Psoas muscle (tissue), 8 donors: Measurements from ENCODE around the gene ARPC4. TPM values are rescaled to one million over a fixed set of nuclear protein-coding genes. Genes with fewer than 3 reads are reported as not detected.

Experiments
- ATAC-seq, 4 donors: fragments of 200-7000 bp; cut with Tn5 transposase; one replicate each; pipeline ENCODE4 v1.9.1; 2020; ENCODE audit warnings: moderate library complexity in 3 of 4, mild to moderate bottlenecking in 2 of 4
- DNase-seq, 2 donors: peaks; one replicate each; pipeline ENCODE4 v3.0.0-alpha.2; 2020
- H3K27ac ChIP-seq: fragments of 200-600 bp; one replicate; pipeline ENCODE4 v1.8.0; 2022
- H3K27me3 ChIP-seq, 3 donors: fragments of 200-600 bp in 1 of 3; one replicate each; pipeline versions ENCODE4 v1.6.1 to v1.8.0; 2013 to 2022; ENCODE audit warnings: low read length in 2 of 3, mild to moderate bottlenecking in 2 of 3, moderate library complexity in 1 of 3; ENCODE audit not compliant: insufficient read depth in 3 of 3
- H3K36me3 ChIP-seq, 2 donors: fragments of 200-600 bp in 1 of 2; one replicate each; pipeline versions ENCODE4 v1.6.1 to v1.8.0; 2013 to 2022; ENCODE audit warnings: low read depth in 1 of 2, mild to moderate bottlenecking in 1 of 2, moderate library complexity in 1 of 2; ENCODE audit not compliant: insufficient read depth in 1 of 2
- H3K4me1 ChIP-seq: fragments of 200-600 bp; one replicate; pipeline ENCODE4 v1.8.0; 2022
- H3K4me3 ChIP-seq: fragments of 200-600 bp; one replicate; pipeline ENCODE4 v1.8.0; 2022; ENCODE audit warnings: mild to moderate bottlenecking
- H3K9me3 ChIP-seq: fragments of 200-600 bp; one replicate; pipeline ENCODE4 v1.8.0; 2022
- CTCF ChIP-seq: fragments of 200-600 bp; IDR thresholded peaks from one replicate; pipeline ENCODE4 v1.8.0; 2022; ENCODE audit warnings: antibody characterized with exemption
- WGBS, 3 donors: extraction: QIAGEN DNeasy Blood & Tissue Kit; methylation state at CpG; one replicate each; pipeline versions ENCODE4 v1.1.6 to v1.1.7; 2013; 5-methylcytosine and 5-hydroxymethylcytosine counted together
- intact Hi-C, 2 donors: fragments of 100-400 bp; cut with DNase I; formaldehyde crosslinking; loops; one replicate each; pipeline versions ENCODE4 v1.11.0 to v1.14.2; 2022
- polyA plus RNA-seq, 3 donors: library from polyadenylated mRNA; stranded (reverse); fragments of 200-250 nt; gene quantifications; one replicate each; pipeline ENCODE4 v1.2.3, GENCODE V29; 2013
- total RNA-seq, 4 donors: library from RNA; stranded (reverse); fragmentation: NEBNext Ultra II Directional in 2 of 4; extraction: Animal tissue kit (Norgen Biotek cat#: 25700) in 2 of 4; gene quantifications; one replicate each; pipeline versions ENCODE4 v1.2.1 to v1.2.4, GENCODE V29; 2021 to 2023
- donor health status: healthy with polysubstance abuse.
- donor health status: DM: no; HTN: no; CAD: no; lungs with moderate emphysema.
- donor health status: Bipolar disorder and iron deficiency.
- donor health status: healthy.
- donor health status: DM: yes; HTN: yes; CAD: no.
- donor health status: DM: no; HTN: no; CAD: no.
- donor health status: DM: no; HTN: no; CAD: no.
- donor health status: DM: yes; HTN: yes; CAD: no.

ARPC4 gene
- total and polyA plus RNA-seq, 7 donors, result 53.9 to 155 (median 89.6) TPM

- Histone ChIP-seq H3K36me3 (peaks cover 20 to 78% of the 10 kb centered on the region in 2 donors), H3K27ac (no peak overlapping the region), H3K9me3 (no peaks in the 10 kb centered on the region), H3K4me1 (peaks cover 17% of the 10 kb centered on the region), H3K4me3 (no peak overlapping the region), H3K27me3 (no peaks in the 10 kb centered on the region)
- 80 to 87% (median 84%) methylated on average over 5 of the region's 5 CpGs for WGBS, 3 donors
- no peak for TF ChIP-seq CTCF
- no peak for ATAC-seq
- intact Hi-C loops, result no loop called here
- no peak for DNase-seq
These were observed 46.6 kb upstream of the ARPC4 start for GRCh38 chr3:9746330-9746729.

- H3K27me3 ChIP-seq, result no peaks in the 10 kb centered on the region
- H3K4me3 ChIP-seq, result no peak overlapping the region
- 91 to 95% (median 92%) methylated on average over 7 to 8 of the region's 8 CpGs for WGBS, 3 donors
- H3K27ac ChIP-seq, result no peak overlapping the region
- no peaks in the 10 kb centered on the region for H3K9me3 ChIP-seq
- peaks cover 17 to 78% of the 10 kb centered on the region in 2 donors for H3K36me3 ChIP-seq
- H3K4me1 ChIP-seq, result peaks cover 19% of the 10 kb centered on the region
- DNase-seq (no peak), ATAC-seq (no peak)
- intact Hi-C loops, result no loop called here
- TF ChIP-seq CTCF, result no peak
These were observed 45.6 kb upstream of the ARPC4 start for GRCh38 chr3:9747267-9747666.

- 93 to 95% (median 94%) methylated on average over 2 of the region's 2 CpGs for WGBS, 3 donors
- no peak for TF ChIP-seq CTCF
- intact Hi-C loops, result no loop called here
- no peak for ATAC-seq
- Histone ChIP-seq H3K4me3 (no peak overlapping the region), H3K4me1 (peaks cover 19% of the 10 kb centered on the region), H3K27me3 (no peaks in the 10 kb centered on the region), H3K36me3 (peaks cover 12 to 78% of the 10 kb centered on the region in 2 donors), H3K27ac (no peak overlapping the region), H3K9me3 (no peaks in the 10 kb centered on the region)
- no peak for DNase-seq
These were observed 44.9 kb upstream of the ARPC4 start for GRCh38 chr3:9748031-9748430.

GRCh38 chr3:9749296-9749644 is 43.6 kb upstream of the ARPC4 start:
- H3K4me3 ChIP-seq, result peak overlapping the region; percentile 79
- intact Hi-C loops, result loop anchor here in 1 of 2 donors (1.0 kb wide), 1 partner anchor 18 kb away; the partner anchor contains the start of gene BRPF1
- H3K9me3 ChIP-seq, result no peaks in the 10 kb centered on the region
- no peak for DNase-seq
- peak overlapping the region; percentile 86 for H3K27ac ChIP-seq
- ATAC-seq, result no peak
- TF ChIP-seq CTCF, result no peak
- WGBS, 3 donors, result 0 to 2% (median 2%) methylated on average over 19 of the region's 19 CpGs
- H3K4me1 ChIP-seq, result peaks cover 19% of the 10 kb centered on the region
- H3K27me3 ChIP-seq, result no peaks in the 10 kb centered on the region
- H3K36me3 ChIP-seq, result peaks cover 2 to 76% of the 10 kb centered on the region in 2 donors
